ENCODE data around the gene ROR1.

- TF ChIP-seq POLR2AphosphoS5 (IDR thresholded peaks at IDR 0.05; ENCODE audit: borderline replicate concordance, low read depth, low read length): no peak
- no peak for TF ChIP-seq EZH2 (IDR thresholded peaks at IDR 0.05)
Measured at GRCh38 chr1:64155278-64155677, 381.5 kb downstream of the ROR1 start.

Measured in SK-N-MC (cell line).